ENCODE data around the gene ERMARD.

DNA sequence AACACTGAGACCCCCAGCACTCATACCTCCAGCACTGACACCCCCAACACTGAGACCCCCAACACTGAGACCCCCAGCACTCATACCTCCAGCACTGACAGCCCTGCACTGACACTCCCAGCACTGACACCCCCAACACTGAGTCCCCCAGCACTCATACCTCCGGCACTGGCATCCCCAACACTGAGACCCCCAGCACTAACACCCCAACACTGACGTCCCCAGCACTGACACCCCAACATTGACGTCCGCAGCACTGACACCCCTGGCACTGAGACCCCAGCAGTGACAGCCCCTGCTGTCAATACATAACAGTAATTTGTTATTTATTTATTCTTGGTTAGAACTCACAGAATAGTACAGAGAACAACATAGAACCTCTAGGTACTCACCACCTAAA, 58.0 kb downstream of the ERMARD start:
- TF ChIP-seq EZH2 (IDR thresholded peaks at IDR 0.05) = no peak
- TF ChIP-seq POLR2AphosphoS5 (IDR thresholded peaks at IDR 0.05; ENCODE audit: borderline replicate concordance, low read depth, low read length) = no peak

Data from SK-N-MC (cell line).